ENCODE data around the gene GIMAP6. TPM values are rescaled to one million over a fixed set of nuclear protein-coding genes. Genes with fewer than 3 reads are reported as not detected.
"Not testable (repeated sequence)": the region's sequence is repeated elsewhere in the genome, so short reads cannot be mapped to it uniquely, and the experiment has no call there.

Gene GIMAP6
- total RNA-seq, 1 donor = not detected

DNA sequence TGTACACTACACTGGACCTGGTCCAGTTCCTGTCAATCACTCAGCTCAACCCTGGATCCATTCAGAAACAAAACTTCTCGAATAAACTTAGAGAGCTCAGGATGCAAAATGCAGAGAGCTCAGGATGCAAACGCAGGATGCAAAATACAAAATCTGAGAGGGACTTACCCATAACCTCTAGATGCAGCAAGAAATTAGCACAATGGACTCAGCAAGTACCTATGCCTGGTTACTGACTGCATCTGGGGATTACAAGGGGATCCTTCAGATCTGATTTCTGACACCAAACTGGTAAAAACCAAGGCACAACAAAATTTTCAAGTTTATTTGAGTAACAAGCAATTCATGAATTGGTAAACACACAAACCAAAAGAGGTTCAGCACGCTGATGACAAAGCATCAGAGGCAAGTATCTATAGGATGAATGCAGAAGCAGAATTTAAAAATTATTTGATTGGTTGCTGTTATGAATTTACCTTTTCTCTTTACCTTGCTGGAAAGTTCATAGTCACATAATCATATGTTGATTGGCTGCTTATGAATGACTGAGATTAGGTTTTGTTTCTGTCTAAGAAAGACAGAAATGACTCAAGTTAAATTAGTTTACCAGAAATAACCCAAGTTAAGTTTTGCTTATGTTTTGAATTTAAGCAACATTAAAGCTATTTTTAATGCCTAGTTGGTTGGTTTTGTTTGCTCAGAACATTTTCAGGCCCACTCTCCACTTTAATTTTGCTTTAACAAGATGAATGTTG lies 11.4 kb downstream of the GIMAP6 start:
- no peak for DNase-seq (ENCODE audit: low read depth)
- H3K4me3 ChIP-seq (ENCODE audit: low read depth, low read length) = no peak overlapping the region
- TF ChIP-seq, protein P1, sequence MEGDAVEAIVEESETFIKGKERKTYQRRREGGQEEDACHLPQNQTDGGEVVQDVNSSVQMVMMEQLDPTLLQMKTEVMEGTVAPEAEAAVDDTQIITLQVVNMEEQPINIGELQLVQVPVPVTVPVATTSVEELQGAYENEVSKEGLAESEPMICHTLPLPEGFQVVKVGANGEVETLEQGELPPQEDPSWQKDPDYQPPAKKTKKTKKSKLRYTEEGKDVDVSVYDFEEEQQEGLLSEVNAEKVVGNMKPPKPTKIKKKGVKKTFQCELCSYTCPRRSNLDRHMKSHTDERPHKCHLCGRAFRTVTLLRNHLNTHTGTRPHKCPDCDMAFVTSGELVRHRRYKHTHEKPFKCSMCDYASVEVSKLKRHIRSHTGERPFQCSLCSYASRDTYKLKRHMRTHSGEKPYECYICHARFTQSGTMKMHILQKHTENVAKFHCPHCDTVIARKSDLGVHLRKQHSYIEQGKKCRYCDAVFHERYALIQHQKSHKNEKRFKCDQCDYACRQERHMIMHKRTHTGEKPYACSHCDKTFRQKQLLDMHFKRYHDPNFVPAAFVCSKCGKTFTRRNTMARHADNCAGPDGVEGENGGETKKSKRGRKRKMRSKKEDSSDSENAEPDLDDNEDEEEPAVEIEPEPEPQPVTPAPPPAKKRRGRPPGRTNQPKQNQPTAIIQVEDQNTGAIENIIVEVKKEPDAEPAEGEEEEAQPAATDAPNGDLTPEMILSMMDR (IDR thresholded peaks at IDR 0.05; ENCODE audit: insufficient read depth, low read depth, low read length) = no peak

DNA sequence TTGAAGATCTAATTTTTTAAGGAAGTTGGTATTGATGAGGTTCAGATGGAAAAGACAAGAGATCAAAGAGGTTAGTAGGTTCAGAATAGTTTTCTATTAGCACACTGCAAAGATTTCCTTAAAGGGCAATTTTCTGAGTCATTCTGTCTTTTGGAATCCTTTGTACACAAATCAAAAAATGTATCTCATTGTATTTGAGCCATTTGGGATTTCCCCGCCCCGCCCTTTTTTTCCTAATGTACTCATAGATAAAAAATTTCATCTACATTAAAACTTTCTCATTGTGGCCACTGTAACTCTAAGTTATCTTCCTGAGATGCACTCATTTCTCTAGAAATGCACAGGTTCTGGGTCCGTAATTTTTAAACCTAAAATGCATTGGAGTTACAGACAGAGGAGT lies 12.1 kb downstream of the GIMAP6 start:
- DNase-seq (ENCODE audit: low read depth) = no peak
- no peak overlapping the region for H3K4me3 ChIP-seq (ENCODE audit: low read depth, low read length)
- TF ChIP-seq, protein P1 (IDR thresholded peaks at IDR 0.05; ENCODE audit: insufficient read depth, low read depth, low read length) = no peak

DNA sequence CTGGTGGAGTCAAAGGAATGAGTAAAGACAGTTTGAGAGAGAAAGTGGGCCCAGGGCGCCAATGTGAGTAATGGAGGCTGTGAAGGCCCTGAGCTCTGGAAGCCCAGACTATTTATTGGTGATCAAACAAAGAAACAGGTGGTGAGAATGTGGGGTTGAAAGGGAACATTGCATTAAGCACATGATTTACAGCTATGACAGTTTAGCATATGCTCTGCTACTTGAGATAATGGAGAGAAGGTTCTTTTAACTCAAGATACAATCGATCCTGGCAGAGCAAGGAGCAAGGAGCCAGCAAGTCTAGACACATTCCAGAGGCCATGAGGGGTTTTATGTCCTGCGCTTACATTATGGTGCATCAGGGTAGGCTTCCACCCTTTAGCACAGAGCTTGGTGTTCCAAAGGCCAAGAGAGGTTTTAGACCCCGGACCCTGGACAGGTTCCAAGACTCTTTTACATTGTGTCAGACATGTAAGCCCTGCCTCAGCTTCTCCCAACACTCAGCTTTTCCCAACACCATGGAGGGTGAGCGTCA lies 16.9 kb downstream of the GIMAP6 start:
- not testable (repeated sequence) for H3K4me3 ChIP-seq (ENCODE audit: low read depth, low read length); DNase-seq (ENCODE audit: low read depth)

DNA sequence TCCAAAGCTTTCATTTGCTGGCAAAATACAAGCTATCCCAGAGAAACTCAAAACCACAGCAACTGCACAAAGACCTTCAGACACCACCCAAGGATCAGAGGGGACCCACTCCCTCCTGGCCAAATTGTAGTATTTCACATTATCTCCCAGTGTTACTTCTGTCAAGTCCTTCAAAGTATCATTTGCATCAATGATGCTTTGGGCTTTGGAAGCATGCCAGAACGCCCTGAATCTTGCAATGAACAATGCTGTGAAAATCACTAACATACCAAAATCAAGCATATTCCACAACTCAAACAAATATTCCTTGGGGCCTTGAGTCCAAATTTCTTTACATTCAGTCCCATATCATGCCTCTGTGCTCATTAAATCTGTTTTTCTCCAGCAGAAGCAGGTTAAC lies 17.8 kb downstream of the GIMAP6 start:
- H3K4me3 ChIP-seq (ENCODE audit: low read depth, low read length); DNase-seq (ENCODE audit: low read depth): not testable (repeated sequence)

DNA sequence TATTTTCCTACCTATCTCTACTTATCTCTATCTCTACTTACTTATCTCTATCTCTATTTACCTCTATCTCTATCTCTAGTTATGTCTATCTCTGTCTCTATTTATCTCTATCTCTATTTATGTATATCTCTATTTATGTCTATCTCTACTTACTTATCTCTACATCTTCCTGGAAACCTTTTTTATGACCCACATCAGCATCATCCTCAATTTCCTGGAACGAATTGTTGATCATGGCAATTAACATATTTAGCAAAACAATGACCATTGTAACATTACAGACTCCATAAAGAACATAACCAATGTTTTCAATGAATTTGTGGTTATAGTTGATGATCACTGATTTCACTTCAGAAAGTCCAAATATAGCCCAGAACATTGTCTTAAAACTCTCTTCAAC lies 18.3 kb downstream of the GIMAP6 start:
- TF ChIP-seq, protein P1 (IDR thresholded peaks at IDR 0.05; ENCODE audit: insufficient read depth, low read depth, low read length) = no peak

DNA sequence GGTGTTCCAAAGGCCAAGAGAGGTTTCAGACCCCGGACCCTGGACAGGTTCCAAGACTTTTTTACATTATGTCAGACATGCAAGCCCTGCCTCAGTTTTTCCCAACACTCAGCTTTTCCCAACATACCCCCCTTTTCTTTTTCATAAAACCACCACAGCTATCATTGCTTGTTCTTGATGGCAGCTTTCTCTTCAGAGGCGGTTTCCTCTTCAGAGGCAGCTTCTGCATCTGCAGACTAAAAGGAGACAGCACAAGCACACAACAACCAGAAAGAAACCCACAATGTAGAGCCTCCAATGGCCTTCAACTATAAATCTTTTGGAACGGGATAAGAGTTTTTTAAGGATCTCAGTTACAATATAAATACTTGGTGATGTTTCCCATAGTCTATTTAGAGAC lies 19.3 kb downstream of the GIMAP6 start:
- TF ChIP-seq, protein P1 (IDR thresholded peaks at IDR 0.05; ENCODE audit: insufficient read depth, low read depth, low read length) = no peak
- DNase-seq (ENCODE audit: low read depth) = no peak
- H3K4me3 ChIP-seq (ENCODE audit: low read depth, low read length) = no peak overlapping the region

More for the DNA sequence above, 18.3 kb downstream of the GIMAP6 start:
- no peak for DNase-seq (ENCODE audit: low read depth)
- H3K4me3 ChIP-seq (ENCODE audit: low read depth, low read length) = no peak overlapping the region

DNA sequence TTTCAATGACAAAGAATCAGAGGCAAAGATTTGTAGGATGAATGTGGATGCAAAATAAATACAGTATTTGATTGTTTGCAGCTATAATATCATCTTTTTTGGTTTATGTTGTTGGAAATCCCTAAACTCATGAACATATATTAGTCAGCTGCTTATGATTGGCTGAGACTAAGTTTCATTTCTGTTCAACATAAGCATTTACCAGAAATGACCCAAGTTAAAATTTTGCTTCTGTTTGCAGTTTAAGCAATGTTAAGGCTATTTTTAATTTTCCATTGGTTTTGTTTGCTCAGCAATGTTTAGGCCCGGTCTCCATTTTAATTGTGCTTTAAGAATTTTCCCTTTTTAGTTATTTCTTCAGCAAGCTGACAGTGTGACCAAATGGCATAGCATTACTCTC lies 22.0 kb downstream of the GIMAP6 start:
- no peak overlapping the region for H3K4me3 ChIP-seq (ENCODE audit: low read depth, low read length)
- DNase-seq (ENCODE audit: low read depth) = no peak
- TF ChIP-seq, protein P1 (IDR thresholded peaks at IDR 0.05; ENCODE audit: insufficient read depth, low read depth, low read length) = no peak

DNA sequence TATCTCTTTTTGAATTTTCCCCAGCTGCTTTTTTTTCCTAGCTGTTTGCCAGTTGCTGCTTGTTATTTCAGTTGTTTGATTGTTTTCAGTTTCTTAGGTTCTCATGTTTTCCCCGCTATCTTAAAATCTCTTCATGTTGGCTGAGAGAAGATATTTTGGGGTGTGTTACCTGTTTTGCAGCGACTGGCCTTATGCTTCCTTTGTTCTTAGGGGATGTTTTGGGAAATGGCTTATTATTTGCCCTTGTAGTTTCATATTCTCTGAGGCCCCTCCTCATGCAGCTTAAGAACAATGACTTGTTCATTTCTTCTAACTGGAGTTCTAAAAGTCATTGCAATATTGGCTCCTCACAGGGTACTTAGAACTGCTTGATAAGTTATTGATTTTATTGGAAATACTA lies 28.6 kb downstream of the GIMAP6 start:
- not testable (repeated sequence) for DNase-seq (ENCODE audit: low read depth); H3K4me3 ChIP-seq (ENCODE audit: low read depth, low read length)

Measured in fibroblast of villous mesenchyme (primary cell).